Right cardiac atrium (tissue), 5 donors: Measurements from ENCODE around the gene CACNA1B. TPM values are rescaled to one million over a fixed set of nuclear protein-coding genes. Genes with fewer than 3 reads are reported as not detected.

ENCODE experiments used
- ATAC-seq, 2 donors: fragments of 200-7000 bp; cut with Tn5 transposase; one replicate each; pipeline versions ENCODE4 v1.8.0 to v1.9.1; 2020; ENCODE audit warnings: moderate library complexity in 2 of 2, mild to moderate bottlenecking in 1 of 2
- DNase-seq, 3 donors: peaks; one replicate each; pipeline ENCODE4 v3.0.0-alpha.2; 2020
- H3K27ac ChIP-seq: one replicate; pipeline ENCODE4 v1.5.1; 2013; ENCODE audit warnings: mild to moderate bottlenecking, low read length, control low read depth, moderate library complexity
- H3K27me3 ChIP-seq: one replicate; pipeline ENCODE4 v1.6.1; 2013; ENCODE audit not compliant: control insufficient read depth, insufficient read depth
- H3K4me1 ChIP-seq: one replicate; pipeline ENCODE4 v1.6.1; 2013; ENCODE audit warnings: low read length; ENCODE audit not compliant: control insufficient read depth, insufficient read depth
- H3K4me3 ChIP-seq: one replicate; pipeline ENCODE4 v1.5.1; 2013; ENCODE audit warnings: low read length, control low read depth
- H3K9me3 ChIP-seq: one replicate; pipeline ENCODE4 v1.6.1; 2013; ENCODE audit warnings: low read length; ENCODE audit not compliant: control insufficient read depth
- WGBS: extraction: QIAGEN DNeasy Blood & Tissue Kit; methylation state at CpG from one replicate; pipeline ENCODE4 v1.1.7; 2013; 5-methylcytosine and 5-hydroxymethylcytosine counted together
- intact Hi-C, 4 donors: fragments of 100-400 bp; cut with DNase I; formaldehyde crosslinking; loops; one replicate each; pipeline versions ENCODE4 v1.11.0 to v1.14.0; 2022 to 2023
- polyA plus RNA-seq: library from polyadenylated mRNA; stranded (reverse); fragments of 200-250 nt; gene quantifications from one replicate; pipeline ENCODE4 v1.2.3, GENCODE V29; 2013
- total RNA-seq, 4 donors: library from RNA; stranded (reverse); fragmentation: NEBNext Ultra II Directional; extraction: Animal tissue kit (Norgen Biotek cat#: 25700); gene quantifications; one replicate each; pipeline ENCODE4 v1.2.1, GENCODE V29; 2021
- donor health status: healthy with polysubstance abuse.
- donor health status: DM: no; HTN: yes; CAD: no.
- donor health status: DM: no; HTN: no; CAD: no.
- donor health status: DM: no; HTN: yes; CAD: no; lungs with severe emphysema.
- donor health status: DM: yes; HTN: yes; CAD: no.

CACNA1B gene
- total and polyA plus RNA-seq, 5 donors: 0.05 to 0.44 (median 0.09) TPM

GRCh38 chr9:137978262-137978714 lies 100.7 kb downstream of the CACNA1B start:
- Histone ChIP-seq H3K4me3 (no peak overlapping the region), H3K4me1 (no peaks in the 10 kb centered on the region), H3K9me3 (no peaks in the 10 kb centered on the region), H3K27me3 (no peaks in the 10 kb centered on the region), H3K27ac (no peak overlapping the region)
- intact Hi-C loops: no loop called here
- no peak for DNase-seq
- 74% methylated on average over 4 of the region's 4 CpGs for WGBS
- ATAC-seq: no peak

- WGBS: 76% methylated on average over 1 of the region's 1 CpG
- Histone ChIP-seq H3K4me1 (no peaks in the 10 kb centered on the region), H3K9me3 (no peaks in the 10 kb centered on the region), H3K4me3 (no peak overlapping the region), H3K27ac (no peak overlapping the region), H3K27me3 (no peaks in the 10 kb centered on the region)
- intact Hi-C loops: no loop called here
- DNase-seq: no peak
- ATAC-seq: no peak
Measured at GRCh38 chr9:137982200-137982599, 104.6 kb downstream of the CACNA1B start.

- H3K4me1 ChIP-seq: no peaks in the 10 kb centered on the region
- 85% methylated on average over 16 of the region's 16 CpGs for WGBS
- H3K4me3 ChIP-seq: no peak overlapping the region
- no peaks in the 10 kb centered on the region for H3K9me3 ChIP-seq
- no peak for DNase-seq
- H3K27ac ChIP-seq: no peak overlapping the region
- no peaks in the 10 kb centered on the region for H3K27me3 ChIP-seq
- intact Hi-C loops: no loop called here
- ATAC-seq: no peak
Measured at GRCh38 chr9:137984005-137984404, 106.4 kb downstream of the CACNA1B start.

- 78% methylated on average over 7 of the region's 7 CpGs for WGBS
- no peak for ATAC-seq
- intact Hi-C loops: no loop called here
Measured at GRCh38 chr9:137984520-137985257, 107.1 kb downstream of the CACNA1B start.

GRCh38 chr9:137985637-137986071 lies 108.1 kb downstream of the CACNA1B start:
- intact Hi-C loops: no loop called here

More at GRCh38 chr9:137984520-137985257, 107.1 kb downstream of the CACNA1B start:
- no peak overlapping the region for H3K4me3 ChIP-seq
- no peak for DNase-seq
- H3K27ac ChIP-seq: no peak overlapping the region
- H3K27me3 ChIP-seq: no peaks in the 10 kb centered on the region
- H3K4me1 ChIP-seq: no peaks in the 10 kb centered on the region
- no peaks in the 10 kb centered on the region for H3K9me3 ChIP-seq

GRCh38 chr9:137986268-137987099 lies 108.9 kb downstream of the CACNA1B start:
- DNase-seq (no peak), ATAC-seq (no peak)
- Histone ChIP-seq H3K27ac (no peak overlapping the region), H3K4me3 (no peak overlapping the region), H3K27me3 (no peaks in the 10 kb centered on the region), H3K4me1 (no peaks in the 10 kb centered on the region), H3K9me3 (no peaks in the 10 kb centered on the region)
- intact Hi-C loops: no loop called here
- WGBS: 84% methylated on average over 22 of the region's 22 CpGs

More at GRCh38 chr9:137985637-137986071, 108.1 kb downstream of the CACNA1B start:
- ATAC-seq (peak in 1 of 2 donors; percentile 28), DNase-seq (no peak)
- no peak overlapping the region for H3K4me3 ChIP-seq
- H3K27ac ChIP-seq: no peak overlapping the region
- 92% methylated on average over 13 of the region's 13 CpGs for WGBS
- H3K4me1 ChIP-seq: no peaks in the 10 kb centered on the region
- H3K27me3 ChIP-seq: no peaks in the 10 kb centered on the region
- H3K9me3 ChIP-seq: no peaks in the 10 kb centered on the region

- Histone ChIP-seq H3K9me3 (no peaks in the 10 kb centered on the region), H3K4me1 (no peaks in the 10 kb centered on the region), H3K27ac (no peak overlapping the region), H3K4me3 (no peak overlapping the region), H3K27me3 (no peaks in the 10 kb centered on the region)
- 83% methylated on average over 10 of the region's 10 CpGs for WGBS
- no peak for ATAC-seq
- intact Hi-C loops: no loop called here
- no peak for DNase-seq
Measured at GRCh38 chr9:137987244-137988030, 109.9 kb downstream of the CACNA1B start.

GRCh38 chr9:137988051-137988450 lies 110.5 kb downstream of the CACNA1B start:
- ATAC-seq (no peak), DNase-seq (no peak)
- 71% methylated on average over 8 of the region's 8 CpGs for WGBS
- intact Hi-C loops: no loop called here
- H3K4me3 ChIP-seq: no peak overlapping the region
- no peaks in the 10 kb centered on the region for H3K9me3 ChIP-seq
- H3K4me1 ChIP-seq: no peaks in the 10 kb centered on the region
- no peak overlapping the region for H3K27ac ChIP-seq
- no peaks in the 10 kb centered on the region for H3K27me3 ChIP-seq

- DNase-seq (peak in 1 of 3 donors; percentile 26), ATAC-seq (no peak)
- Histone ChIP-seq H3K4me1 (no peaks in the 10 kb centered on the region), H3K27me3 (no peaks in the 10 kb centered on the region), H3K4me3 (no peak overlapping the region), H3K27ac (no peak overlapping the region), H3K9me3 (no peaks in the 10 kb centered on the region)
- intact Hi-C loops: no loop called here
- WGBS: 88% methylated on average over 1 of the region's 1 CpG
Measured at GRCh38 chr9:137988701-137989100, 111.1 kb downstream of the CACNA1B start.

- DNase-seq: peak in 1 of 3 donors; percentile 3
- H3K27ac ChIP-seq: no peak overlapping the region
- no peaks in the 10 kb centered on the region for H3K27me3 ChIP-seq
- no peaks in the 10 kb centered on the region for H3K4me1 ChIP-seq
- H3K4me3 ChIP-seq: no peak overlapping the region
- WGBS: 88% methylated on average over 7 of the region's 7 CpGs
- no peaks in the 10 kb centered on the region for H3K9me3 ChIP-seq
- no peak for ATAC-seq
- intact Hi-C loops: no loop called here
Measured at GRCh38 chr9:137989156-137989555, 111.6 kb downstream of the CACNA1B start.
